Jurkat, Clone E6-1 (cell line): ENCODE results near the gene PHF23.

ENCODE experiments used
- DNase-seq: peaks from one replicate; pipeline ENCODE4 v3.0.0-alpha.2; 2011; ENCODE audit warnings: low read depth, low spot score
- H3K4me3 ChIP-seq: 2 replicates; pipeline ENCODE4 v1.5.1; 2011; ENCODE audit warnings: mild to moderate bottlenecking, low read length, control low read depth, moderate library complexity

Gene PHF23

DNA sequence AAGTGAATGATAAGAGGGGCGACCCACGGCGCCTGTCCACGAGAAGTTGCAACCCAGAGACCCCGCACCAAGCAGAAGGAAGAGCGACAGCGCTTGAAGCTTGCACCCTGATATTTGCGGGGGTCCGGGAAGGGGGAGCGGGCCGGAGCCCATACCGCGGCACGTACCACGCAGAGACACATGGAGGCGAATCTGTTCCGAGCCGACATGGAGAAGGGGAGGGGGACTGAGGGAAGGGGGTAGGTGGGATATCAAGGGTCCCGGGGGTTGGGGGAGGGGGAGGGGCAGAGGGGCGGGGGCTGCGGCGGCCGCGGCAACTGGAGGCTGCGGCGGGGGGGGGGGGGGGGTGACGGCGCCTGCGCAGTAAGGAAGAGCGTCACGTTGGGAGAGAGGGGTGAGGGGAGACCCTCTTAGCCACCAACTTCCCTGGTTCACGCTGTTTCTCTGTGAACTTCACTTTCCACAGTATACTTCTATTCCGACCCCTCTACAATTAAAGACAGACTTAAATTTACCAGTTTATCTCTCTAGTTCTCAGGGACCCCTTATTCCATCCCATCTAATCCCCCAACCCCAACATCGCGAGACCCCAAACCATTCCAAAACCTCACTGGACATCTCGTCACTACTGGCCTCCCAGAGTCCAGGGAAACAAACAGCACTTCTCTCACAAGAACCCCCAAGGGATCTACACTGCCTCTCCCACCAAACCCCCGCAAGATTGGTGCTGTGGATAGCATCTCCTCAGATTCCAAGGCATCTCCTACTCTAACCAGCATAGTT lies 27.6 kb downstream of the PHF23 start:
- DNase-seq = no peak
- no peak overlapping the region for H3K4me3 ChIP-seq

DNA sequence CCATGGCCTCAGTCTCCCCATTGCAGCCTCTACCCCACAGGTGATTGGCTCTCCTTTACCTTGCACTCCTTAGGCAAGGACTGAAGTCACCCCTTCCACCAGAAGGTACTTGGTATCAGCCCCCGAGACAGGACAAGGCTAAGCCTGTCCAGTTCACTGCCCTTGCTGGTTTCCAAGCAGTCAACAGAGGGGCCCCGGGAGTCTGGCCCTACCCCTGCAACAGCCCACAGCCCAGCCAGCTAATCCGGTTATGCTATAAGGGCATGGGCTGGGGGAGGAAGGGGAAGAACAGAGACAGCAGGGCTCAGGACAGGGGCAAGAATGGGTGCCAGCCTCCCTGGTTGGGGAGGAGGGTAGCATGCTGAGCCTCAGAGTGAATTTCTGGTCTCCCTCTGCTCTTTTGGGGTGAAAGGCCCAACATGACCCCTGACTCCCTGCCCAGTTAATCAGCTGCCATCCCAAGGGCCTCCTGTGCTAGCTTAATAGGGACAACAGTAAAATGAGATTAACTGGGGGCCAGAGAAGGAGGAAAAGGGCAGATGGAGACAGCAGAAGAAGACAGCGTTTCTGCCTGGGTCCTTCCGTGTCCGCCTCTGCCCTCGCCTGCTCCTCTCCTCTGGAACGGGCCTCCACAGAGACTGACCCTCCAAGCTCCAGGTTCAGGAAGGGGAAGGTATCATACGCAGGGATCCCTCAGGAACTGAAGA lies 30.4 kb downstream of the PHF23 start:
- no peak for DNase-seq
- H3K4me3 ChIP-seq = no peak overlapping the region

DNA sequence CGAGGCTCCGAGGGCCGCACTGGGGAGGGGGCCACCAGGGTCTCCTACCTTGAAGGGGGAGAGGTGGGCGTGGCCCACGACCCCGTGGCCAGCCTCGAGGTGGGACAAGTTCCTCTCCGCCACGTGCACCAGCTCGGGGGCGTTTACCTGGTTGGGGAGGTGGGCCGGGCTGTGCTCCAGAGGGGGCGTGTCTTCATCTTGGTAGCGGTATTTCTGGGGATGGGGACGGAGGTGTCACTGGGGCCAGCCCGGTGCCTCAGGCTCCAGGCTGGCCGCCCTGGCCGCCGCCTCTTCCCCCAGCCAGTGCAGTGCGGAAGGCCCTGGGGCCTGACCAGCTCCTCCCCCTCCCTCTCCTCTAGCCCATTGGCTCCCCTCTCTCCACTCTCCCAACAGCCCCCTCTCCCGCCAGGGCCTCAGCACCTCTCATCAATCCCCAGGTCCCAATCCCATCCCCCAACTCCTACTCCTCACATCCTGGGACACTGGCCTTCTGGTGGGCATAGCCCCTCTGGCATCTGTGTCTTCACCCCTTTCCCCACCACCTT lies 31.2 kb downstream of the PHF23 start:
- H3K4me3 ChIP-seq = no peak overlapping the region
- no peak for DNase-seq

DNA sequence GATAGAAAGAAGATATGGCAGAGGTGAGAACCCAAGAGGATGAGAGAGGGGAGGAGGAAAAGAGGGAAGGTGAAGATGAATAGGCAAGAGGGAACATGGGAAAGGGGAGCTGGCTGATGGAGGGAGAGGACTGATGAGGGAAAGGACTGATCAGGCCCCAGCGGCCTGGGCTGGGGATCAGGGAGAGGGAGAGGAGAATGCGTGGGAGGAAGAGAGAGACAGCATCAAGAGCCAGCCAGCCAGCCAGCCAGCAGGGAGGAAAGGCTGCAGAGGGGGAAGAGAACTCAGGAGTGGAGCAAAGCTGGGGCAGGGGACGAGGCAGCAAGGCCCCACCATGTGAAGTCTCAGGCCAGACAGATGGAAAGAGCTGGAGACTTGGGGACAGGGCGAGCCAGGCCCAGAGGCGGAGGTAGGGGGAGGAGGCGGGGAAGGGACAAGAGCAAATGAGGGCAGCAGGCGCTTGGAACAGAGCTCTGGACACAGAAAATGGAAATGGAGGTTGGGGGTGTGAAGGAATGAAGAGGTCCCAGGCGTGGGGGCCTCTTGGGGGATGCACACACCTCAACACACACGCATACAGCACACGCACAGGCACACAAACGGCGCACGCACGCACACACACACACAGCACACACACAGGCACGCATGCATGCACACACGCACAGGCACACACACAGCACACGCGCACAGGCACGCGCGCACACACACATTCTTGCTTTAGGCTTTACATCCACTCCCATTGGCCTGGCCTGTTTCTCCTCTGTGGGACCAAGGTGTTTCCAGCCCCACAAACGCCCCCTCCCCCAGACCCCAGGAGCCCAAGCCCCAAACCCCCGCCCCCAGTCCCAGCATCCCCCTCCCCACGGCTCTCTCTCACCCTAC lies 31.9 kb downstream of the PHF23 start:
- DNase-seq = no peak
- no peak overlapping the region for H3K4me3 ChIP-seq

DNA sequence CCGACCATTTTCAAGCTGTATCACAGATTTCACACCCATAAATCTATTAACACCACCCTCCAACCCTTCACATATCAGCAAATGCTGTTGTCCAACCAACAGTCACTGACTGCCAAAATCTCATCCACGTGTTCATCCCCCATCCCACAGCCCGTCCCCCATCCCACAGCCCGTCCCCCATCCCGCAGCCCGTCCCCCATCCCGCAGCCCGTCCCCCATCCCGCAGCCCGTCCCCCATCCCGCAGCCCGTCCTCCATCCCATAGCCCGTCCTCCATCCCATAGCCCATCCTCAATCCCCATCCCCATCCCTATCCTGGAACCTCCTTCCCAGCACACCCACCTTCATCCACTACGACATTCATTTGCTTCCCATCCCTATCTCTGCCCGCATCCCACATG lies 33.7 kb downstream of the PHF23 start:
- DNase-seq = no peak
- H3K4me3 ChIP-seq = peak overlapping the region; percentile 58

DNA sequence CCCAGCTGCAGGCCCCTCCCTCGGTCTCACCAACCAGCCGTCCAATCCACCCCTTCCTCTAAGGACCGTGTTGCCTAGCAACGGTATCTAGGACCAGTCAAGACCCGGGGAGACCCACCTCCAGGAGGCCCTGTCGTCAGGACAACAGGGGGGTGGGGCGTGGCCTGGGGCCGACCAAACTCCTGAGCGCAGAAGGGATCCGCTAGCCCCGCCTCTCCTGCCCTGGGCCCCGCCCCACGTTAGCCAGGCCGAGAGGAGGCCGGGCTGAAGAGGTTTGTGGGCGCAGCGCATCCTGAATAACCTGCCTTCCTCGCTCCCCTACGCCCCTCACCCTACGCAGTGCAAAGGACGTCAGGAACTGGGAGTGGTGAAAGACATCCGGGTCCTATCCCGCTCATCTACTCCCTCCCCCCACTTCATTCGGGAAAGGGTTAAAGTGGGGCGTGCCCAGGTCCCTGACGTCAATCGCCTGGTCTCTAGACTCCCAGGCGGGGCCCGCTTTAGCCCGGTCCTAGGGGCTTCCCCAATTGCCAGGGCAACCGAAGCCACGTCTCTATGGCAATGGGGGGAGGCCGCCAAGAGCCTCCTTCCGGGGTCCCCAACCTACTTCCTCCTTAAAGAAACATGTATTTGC lies 34.3 kb downstream of the PHF23 start:
- peak overlapping the region; percentile 58 for H3K4me3 ChIP-seq
- DNase-seq = peak; percentile 92

DNA sequence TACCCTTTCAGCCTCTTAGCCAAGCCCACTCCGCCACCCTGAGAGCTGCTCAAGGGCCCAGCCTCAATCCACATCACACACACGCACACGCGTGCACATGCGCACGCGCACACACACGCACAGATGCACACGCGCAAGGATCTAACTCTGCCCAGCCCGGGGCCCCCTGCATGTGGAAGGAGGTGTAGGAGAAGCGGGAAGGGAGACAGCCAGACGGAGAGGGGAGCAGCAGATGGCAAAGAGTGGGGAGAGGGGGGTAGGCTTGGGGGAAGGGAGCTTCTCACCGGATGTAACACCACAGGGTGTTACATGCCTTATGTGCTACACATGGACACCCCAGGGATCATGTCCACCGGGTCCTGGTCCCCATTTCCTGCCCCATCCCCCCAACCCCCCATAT lies 34.9 kb downstream of the PHF23 start:
- peak overlapping the region; percentile 58 for H3K4me3 ChIP-seq
- no peak for DNase-seq

DNA sequence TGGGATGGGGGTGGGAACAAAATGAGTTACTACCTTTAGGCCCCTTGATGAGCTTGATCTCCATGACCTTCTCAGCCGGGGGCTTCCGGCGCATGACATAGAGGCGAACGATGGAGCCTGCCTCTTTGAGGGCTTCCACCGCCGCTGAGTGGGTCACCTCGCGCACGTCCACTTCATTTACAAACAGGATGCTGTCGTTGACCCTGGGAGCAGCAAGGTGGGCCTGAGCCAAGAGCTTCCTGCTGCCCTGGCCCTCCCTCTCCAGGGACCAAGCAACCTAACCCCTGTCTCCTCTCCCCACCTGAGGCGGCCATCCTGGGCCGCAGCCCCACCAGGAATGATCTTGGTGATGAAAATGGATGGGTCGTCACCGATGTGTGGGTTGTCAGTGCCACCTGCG lies 35.9 kb downstream of the PHF23 start:
- no peak overlapping the region for H3K4me3 ChIP-seq
- DNase-seq = no peak

DNA sequence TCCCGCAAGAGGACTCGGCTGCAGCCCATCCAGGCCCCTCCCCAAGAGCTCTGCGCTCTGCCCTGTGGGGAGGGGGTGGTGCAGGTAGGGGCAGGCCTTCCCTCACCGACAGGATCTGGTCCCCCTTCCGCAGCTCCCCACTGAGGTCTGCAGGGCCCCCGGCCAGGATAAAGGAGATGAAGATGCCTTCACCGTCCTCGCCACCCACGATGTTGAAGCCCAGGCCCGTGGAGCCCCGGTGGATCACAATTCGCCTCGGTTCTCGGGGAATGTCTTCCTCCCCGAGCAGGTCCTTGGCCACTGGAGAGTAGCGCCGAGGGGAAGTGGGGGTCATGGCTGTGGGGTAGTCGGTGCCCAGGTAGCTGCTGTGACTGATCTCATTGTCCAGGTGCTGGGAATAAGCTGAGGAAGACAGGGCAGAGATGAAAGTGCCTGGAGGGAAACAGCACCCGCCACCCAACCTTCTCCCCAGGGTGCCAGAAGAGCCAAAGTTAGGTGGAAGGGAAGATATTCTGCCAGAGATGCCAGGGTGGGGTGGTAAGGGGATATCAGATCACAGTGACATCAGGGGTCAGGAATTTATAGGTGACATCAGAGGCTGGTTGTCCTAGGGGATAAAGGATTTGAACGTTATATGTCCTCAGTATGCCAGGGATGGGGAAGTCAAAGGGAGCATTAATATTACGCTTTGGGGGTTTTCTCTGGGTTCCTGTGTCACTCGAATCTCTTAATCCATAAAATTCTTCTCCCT lies 42.4 kb downstream of the PHF23 start:
- no peak overlapping the region for H3K4me3 ChIP-seq
- no peak for DNase-seq

DNA sequence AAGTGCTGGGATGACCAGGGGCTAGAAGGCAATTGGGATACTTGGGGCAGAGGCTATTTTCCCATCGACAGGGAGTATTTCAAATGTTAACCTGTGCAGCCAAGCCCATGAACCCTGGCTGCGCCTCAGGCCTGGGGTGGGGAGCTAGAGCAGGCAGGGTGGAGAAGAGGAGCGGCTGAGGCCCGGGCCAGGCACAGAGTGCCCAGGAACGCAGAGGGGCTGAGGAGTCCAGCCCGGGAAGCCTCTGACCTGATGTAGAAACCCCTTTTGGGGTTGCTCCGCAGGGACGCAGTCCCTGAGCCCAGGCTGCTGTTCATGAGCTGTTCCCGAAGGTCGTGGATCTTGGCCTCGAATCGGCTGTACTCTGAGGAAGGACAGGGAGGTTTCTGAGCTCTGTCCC lies 43.3 kb downstream of the PHF23 start:
- no peak overlapping the region for H3K4me3 ChIP-seq
- DNase-seq = no peak

DNA sequence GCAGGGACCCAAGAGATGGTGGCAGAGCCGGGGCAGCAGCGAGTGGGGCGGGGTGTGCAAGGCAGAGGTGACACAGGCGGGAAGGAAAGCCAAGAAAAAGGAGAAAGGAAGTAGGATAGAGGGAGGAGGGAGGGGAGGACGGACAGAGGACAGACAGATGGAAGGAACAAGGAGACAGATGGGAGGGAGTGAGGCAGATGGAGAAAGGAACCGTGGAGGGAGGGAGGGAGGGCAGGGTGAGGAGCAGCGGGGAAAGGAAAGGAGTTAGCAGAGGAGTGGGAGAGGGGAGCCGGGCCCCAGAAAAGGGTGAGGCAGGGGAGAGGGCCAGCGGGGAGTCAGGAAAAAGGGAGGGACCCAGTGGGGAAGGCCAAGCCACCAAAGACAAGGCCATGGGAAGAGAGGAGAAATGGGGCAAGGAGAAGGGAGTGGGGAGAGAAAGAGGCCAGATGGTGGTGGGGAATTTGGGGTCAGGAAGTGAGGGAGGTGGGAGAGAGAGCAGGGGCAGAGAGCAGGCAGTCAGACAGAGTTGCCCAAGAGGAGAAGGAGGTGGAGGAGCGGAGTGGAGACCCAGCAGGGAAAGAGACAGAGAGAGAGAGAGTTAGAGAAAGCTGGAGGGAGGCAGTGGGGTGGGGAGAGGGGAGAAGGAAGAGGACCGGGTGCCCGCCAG lies 46.9 kb downstream of the PHF23 start:
- no peak overlapping the region for H3K4me3 ChIP-seq
- no peak for DNase-seq

DNA sequence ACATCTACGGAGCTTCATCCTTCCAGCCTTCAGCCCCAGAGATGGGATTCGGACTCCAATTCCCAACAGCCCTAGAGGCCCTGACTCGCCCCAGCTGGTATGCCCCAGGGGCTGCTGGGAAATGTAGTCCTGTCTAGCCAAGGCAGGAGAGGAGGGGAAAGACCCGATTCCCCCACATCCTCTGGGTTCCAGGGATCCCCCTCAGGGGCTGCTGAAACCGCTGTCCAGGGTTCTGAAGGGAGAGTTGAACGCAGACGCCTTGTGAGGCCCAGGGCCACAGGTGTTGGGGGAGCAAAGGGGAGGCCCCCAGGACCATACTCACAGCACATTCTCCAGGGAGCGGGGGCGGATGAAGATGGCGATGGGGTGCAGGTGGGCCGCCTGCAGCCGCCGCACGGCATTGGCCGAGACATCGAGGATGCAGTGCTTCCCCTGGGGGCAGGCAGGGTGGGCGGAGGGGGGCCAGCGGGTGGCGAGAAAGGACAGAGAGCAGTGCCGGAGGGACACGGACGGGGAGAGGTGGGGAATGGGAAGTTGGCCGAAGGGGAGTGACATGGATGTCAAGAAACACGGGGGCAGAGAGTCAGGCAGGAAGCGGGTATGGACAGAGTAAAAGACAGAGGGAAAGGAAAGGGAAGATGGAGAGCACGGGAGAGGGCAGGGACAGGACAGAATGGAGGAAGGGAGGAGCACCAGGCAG lies 47.5 kb downstream of the PHF23 start:
- DNase-seq = no peak
- no peak overlapping the region for H3K4me3 ChIP-seq

DNA sequence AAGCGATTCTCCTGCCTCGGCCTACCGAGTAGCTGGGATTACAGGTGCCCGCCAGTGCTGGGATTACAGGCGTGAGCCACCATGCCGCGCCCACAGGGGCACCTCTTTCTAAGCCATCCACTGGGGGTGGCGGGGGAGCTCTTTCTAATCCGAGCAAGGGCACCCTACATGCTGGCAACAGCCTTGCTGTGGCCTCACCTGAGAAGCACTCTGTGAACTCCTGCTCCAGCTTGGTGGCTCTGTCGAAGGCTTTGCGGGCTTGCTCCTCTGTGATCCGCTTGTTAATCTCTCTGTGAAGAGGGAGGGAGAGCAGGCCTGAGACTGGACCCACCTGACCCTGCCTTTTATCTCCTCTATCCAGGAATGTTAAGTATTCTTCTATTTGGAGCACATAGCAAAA lies 48.2 kb downstream of the PHF23 start:
- no peak overlapping the region for H3K4me3 ChIP-seq
- no peak for DNase-seq

DNA sequence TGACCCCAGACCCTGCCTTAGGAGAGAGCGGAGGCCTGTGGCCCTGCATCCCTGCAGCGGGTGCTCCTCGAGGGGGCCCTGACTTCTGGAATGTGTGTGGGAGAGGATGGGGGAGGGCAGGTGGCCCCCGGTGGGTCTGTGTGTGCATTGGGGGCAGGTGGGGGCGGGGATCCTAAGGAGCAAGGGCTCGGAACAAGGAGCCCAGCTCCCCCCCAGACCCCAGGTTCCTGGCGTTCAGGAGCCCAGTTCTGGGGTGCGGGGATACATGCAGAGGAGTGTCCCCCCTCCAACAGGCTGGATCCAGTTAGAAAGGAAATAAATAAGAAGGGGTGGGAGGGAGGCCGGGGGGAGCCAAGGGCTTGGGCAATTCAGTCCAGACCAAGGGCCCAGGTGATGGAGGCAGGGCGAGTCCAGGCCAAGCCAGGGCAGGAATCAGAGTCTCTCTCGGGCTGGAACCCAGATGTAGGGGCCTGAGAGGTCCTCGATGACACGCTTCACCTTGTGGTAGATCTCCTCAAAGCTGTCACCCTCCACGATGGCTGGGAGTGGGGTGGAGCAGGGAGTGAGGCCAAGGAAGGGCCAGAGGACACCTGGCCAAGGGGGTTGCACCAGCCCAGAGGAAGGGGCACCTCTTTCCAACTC lies 48.9 kb downstream of the PHF23 start:
- DNase-seq = no peak
- H3K4me3 ChIP-seq = no peak overlapping the region

DNA sequence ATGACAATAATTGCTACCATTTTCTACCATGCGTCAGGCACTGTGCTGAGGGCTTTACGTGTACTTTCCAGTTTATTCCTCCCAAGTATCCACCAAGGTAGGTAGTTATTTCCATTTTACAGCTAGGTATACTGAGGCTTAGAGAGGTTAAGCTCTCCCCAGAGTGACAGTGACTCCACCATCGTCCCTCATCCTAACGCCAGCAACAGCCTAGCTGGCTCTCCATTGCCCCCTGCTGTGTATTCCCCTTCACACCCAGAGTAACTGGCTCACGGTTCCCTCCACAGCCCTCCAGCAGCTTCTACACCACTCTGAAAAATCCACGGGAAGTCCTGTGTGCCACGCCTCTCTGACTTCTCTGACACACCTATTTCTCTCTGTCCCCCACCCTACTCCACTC lies 53.0 kb downstream of the PHF23 start:
- no peak for DNase-seq
- H3K4me3 ChIP-seq = no peak overlapping the region
